Cardiac septum (tissue), 1 donor: ENCODE results near the gene BORCS8. TPM values are rescaled to one million over a fixed set of nuclear protein-coding genes. Genes with fewer than 3 reads are reported as not detected.

Experiments
- DNase-seq: peaks from one replicate; pipeline ENCODE4 v3.0.0-alpha.2; 2020; ENCODE audit warnings: low spot score
- intact Hi-C: fragments of 100-400 bp; cut with DNase I; formaldehyde crosslinking; loops from one replicate; pipeline ENCODE4 v1.14.0; 2022
- total RNA-seq: library from RNA; stranded (reverse); fragmentation: NEBNext Ultra II Directional; extraction: Animal tissue kit (Norgen Biotek cat#: 25700); gene quantifications from one replicate; pipeline ENCODE4 v1.2.1, GENCODE V29; 2021
- donor health status: DM: no; HTN: no; CAD: no.

The BORCS8 gene
- total RNA-seq, 1 donor from 2014 or later: 27.1 TPM

- DNase-seq: no peak
- intact Hi-C loops: no loop called here
Measured at GRCh38 chr19:19133985-19134384, 58.0 kb downstream of the BORCS8 start.

- DNase-seq: no peak
- intact Hi-C loops: no loop called here
Measured at GRCh38 chr19:19132912-19133311, 59.0 kb downstream of the BORCS8 start.

GRCh38 chr19:19131989-19132388, 60.0 kb downstream of the BORCS8 start:
- no peak for DNase-seq
- intact Hi-C loops: no loop called here

Other genes with a start within 250 kb of the BORCS8 start
- gene SUGP2, start 158.6 kb downstream of the BORCS8 start, total RNA-seq: 60.4 TPM
- 15.9 TPM for gene ARMC6, start 158.5 kb downstream of the BORCS8 start, total RNA-seq
- gene SLC25A42, start 128.2 kb downstream of the BORCS8 start, total RNA-seq: 14.9 TPM
- 12.2 TPM for gene TMEM161A, start 53.7 kb downstream of the BORCS8 start, total RNA-seq
- 0.67 TPM for gene MEF2B, start 21.9 kb downstream of the BORCS8 start, total RNA-seq
- 29.6 TPM for gene RFXANK, start 106 bp upstream of the BORCS8 start, total RNA-seq
- 6.1 TPM for gene NR2C2AP, start 11.3 kb upstream of the BORCS8 start, total RNA-seq
- not detected for gene NCAN, start 19.8 kb upstream of the BORCS8 start, total RNA-seq
- 0.89 TPM for gene TM6SF2, start 81.1 kb upstream of the BORCS8 start, total RNA-seq
- 41.6 TPM for gene SUGP1, start 128.4 kb upstream of the BORCS8 start, total RNA-seq
- gene MAU2, start 128.7 kb upstream of the BORCS8 start, total RNA-seq: 46.8 TPM
- 39.9 TPM for gene GATAD2A, start 213.5 kb upstream of the BORCS8 start, total RNA-seq